GM23248 (cell line): ENCODE measurements around the gene ZGPAT.

Experiments
- EZH2 ChIP-seq: fragments of 200-600 bp; sonication (generic); IDR thresholded peaks from 2 replicates; pipeline ENCODE4 v1.6.1; 2018; ENCODE audit warnings: antibody characterized with exemption, mild to moderate bottlenecking; ENCODE audit not compliant: insufficient read depth, poor library complexity, severe bottlenecking
- EZH2phosphoT487 ChIP-seq: fragments of 200-600 bp; sonication (generic); IDR thresholded peaks from 2 replicates; pipeline ENCODE4 v1.6.1; 2018; ENCODE audit warnings: antibody characterized with exemption, moderate library complexity, mild to moderate bottlenecking, low read depth; ENCODE audit not compliant: insufficient read depth

- no peak for TF ChIP-seq EZH2
- TF ChIP-seq EZH2phosphoT487 = no peak
Observed at GRCh38 chr20:63741354-63741675, 33.5 kb downstream of the ZGPAT start.
